PC-3 (cell line): ENCODE measurements around the gene DMKN. TPM values are rescaled to one million over a fixed set of nuclear protein-coding genes. Genes with fewer than 3 reads are reported as not detected.

Source experiments
- ATAC-seq: fragments of 200-7000 bp; cut with Tn5 transposase; 2 replicates; pipeline ENCODE4 v1.9.1; 2020; ENCODE audit warnings: mild to moderate bottlenecking, moderate library complexity
- BruUV-seq: library from RNA; stranded (reverse); fragments of 400-500 nt; replicated peaks from 2 replicates; lab custom pipeline; 2021; lab: Mats Ljungman, UMichigan
- CTCF ChIA-PET: fragments of 300-600 bp; sonication (Branson Sonifier 250); formaldehyde crosslinking; loops from one replicate; lab custom pipeline; 2022; ENCODE audit warnings: antibody characterized with exemption; lab: Charles Lee
- POLR2A ChIA-PET: fragments of 300-600 bp; sonication (Branson Sonifier 250); formaldehyde crosslinking; loops from one replicate; lab custom pipeline; 2022; ENCODE audit warnings: antibody characterized with exemption; ENCODE audit not compliant: unreplicated experiment; lab: Charles Lee
- DNase-seq: peaks from one replicate; pipeline ENCODE4 v3.0.0-alpha.2; 2015
- H2AFZ ChIP-seq: fragments of 300-600 bp; sonication (generic); 2 replicates; pipeline ENCODE4 v1.6.0; 2016; ENCODE audit warnings: antibody characterized with exemption, low read length
- H3F3A ChIP-seq: fragments of 300-600 bp; sonication (generic); one replicate; pipeline ENCODE4 v1.6.0; 2017; ENCODE audit warnings: antibody characterized with exemption, low read length, control low read depth, mild to moderate bottlenecking; ENCODE audit not compliant: unreplicated experiment
- H3K27ac ChIP-seq: fragments of 300-600 bp; sonication (generic); 2 replicates; pipeline ENCODE4 v1.5.1; 2016; ENCODE audit warnings: mild to moderate bottlenecking, low read length
- H3K27me3 ChIP-seq: fragments of 300-600 bp; sonication (generic); 2 replicates; pipeline ENCODE4 v1.6.1; 2016; ENCODE audit warnings: low read length, mixed read lengths
- H3K36me3 ChIP-seq: fragments of 300-600 bp; sonication (generic); 2 replicates; pipeline ENCODE4 v1.6.1; 2016; ENCODE audit warnings: low read depth, mixed run types, low read length, mixed read lengths
- H3K4me1 ChIP-seq: fragments of 300-600 bp; sonication (generic); 2 replicates; pipeline ENCODE4 v1.5.1; 2016; ENCODE audit warnings: low read length; ENCODE audit not compliant: insufficient read depth
- H3K4me2 ChIP-seq: fragments of 300-600 bp; sonication (generic); 2 replicates; pipeline ENCODE4 v1.6.0; 2016; ENCODE audit warnings: low read length
- H3K4me3 ChIP-seq: fragments of 300-600 bp; sonication (generic); 2 replicates; pipeline ENCODE4 v1.5.1; 2016; ENCODE audit warnings: mild to moderate bottlenecking, low read length, mixed read lengths
- H3K79me2 ChIP-seq: fragments of 300-600 bp; sonication (generic); 2 replicates; pipeline ENCODE4 v1.6.1; 2017; ENCODE audit warnings: low read length, mixed read lengths
- H3K9ac ChIP-seq: fragments of 300-600 bp; sonication (generic); 2 replicates; pipeline ENCODE4 v1.6.0; 2016; ENCODE audit warnings: mild to moderate bottlenecking, low read length
- H3K9me2 ChIP-seq: fragments of 300-600 bp; sonication (generic); replicated peaks from 2 replicates; pipeline ENCODE4 v1.6.1; 2016; ENCODE audit warnings: mixed run types, low read length, mixed read lengths
- H3K9me3 ChIP-seq: fragments of 300-600 bp; sonication (generic); 2 replicates; pipeline ENCODE4 v1.6.1; 2016; ENCODE audit warnings: low read length, mixed read lengths
- H4K20me1 ChIP-seq: fragments of 300-600 bp; sonication (generic); 2 replicates; pipeline ENCODE4 v1.6.1; 2016; ENCODE audit warnings: low read length, mixed read lengths
- CTCF ChIP-seq: fragments of 300-600 bp; sonication (generic); conservative IDR thresholded peaks from 2 replicates; pipeline ENCODE4 v1.5.1; 2017; ENCODE audit warnings: antibody characterized with exemption, low read depth, mild to moderate bottlenecking, low read length
- EZH2 ChIP-seq: fragments of 300-600 bp; sonication (generic); IDR thresholded peaks from one replicate; pipeline ENCODE4 v1.6.1; 2017; ENCODE audit warnings: antibody characterized with exemption, mild to moderate bottlenecking, low read length; ENCODE audit not compliant: unreplicated experiment
- EZH2phosphoT487 ChIP-seq: fragments of 300-600 bp; sonication (generic); IDR thresholded peaks from 2 replicates; pipeline ENCODE4 v1.6.1; 2018; ENCODE audit warnings: mild to moderate bottlenecking, antibody characterized with exemption, low read length, borderline replicate concordance
- intact Hi-C: fragments of 100-400 bp; cut with micrococcal nuclease; formaldehyde crosslinking; loops from 2 replicates; pipeline ENCODE4 v1.9.0; 2023
- total RNA-seq: library from RNA; depleted of rRNA; stranded (reverse); fragments of >200 nt; gene quantifications from 2 replicates; pipeline ENCODE4 v1.2.3, GENCODE V29; 2014

DMKN gene
- total RNA-seq, 1 experiment from 2014 or later = 128 TPM

GRCh38 chr19:35500611-35501010 lies 12.8 kb downstream of the DMKN start:
- Histone ChIP-seq H3K9me2 (no peaks in the 10 kb centered on the region), H3K4me2 (no peak overlapping the region), H3K27ac (no peak overlapping the region), H4K20me1 (no peaks in the 10 kb centered on the region), H2AFZ (no peak overlapping the region), H3K4me3 (no peak overlapping the region), H3K9ac (no peak overlapping the region), H3F3A (no peaks in the 10 kb centered on the region), H3K27me3 (no peaks in the 10 kb centered on the region), H3K36me3 (no peaks in the 10 kb centered on the region), H3K4me1 (no peaks in the 10 kb centered on the region), H3K9me3 (no peaks in the 10 kb centered on the region), H3K79me2 (no peaks in the 10 kb centered on the region)
- CTCF ChIA-PET = no interaction called here
- no peak for ATAC-seq
- TF ChIP-seq CTCF (no peak), EZH2 (no peak), EZH2phosphoT487 (no peak)
- intact Hi-C loops = no loop called here
- POLR2A ChIA-PET = no interaction called here
- no peak for DNase-seq
- BruUV-seq = no TSS peak

GRCh38 chr19:35498984-35499527 lies 14.4 kb downstream of the DMKN start:
- Histone ChIP-seq H3K36me3 (no peaks in the 10 kb centered on the region), H3F3A (no peaks in the 10 kb centered on the region), H3K9ac (no peak overlapping the region), H2AFZ (no peak overlapping the region), H3K27me3 (no peaks in the 10 kb centered on the region), H3K9me3 (no peaks in the 10 kb centered on the region), H3K79me2 (no peaks in the 10 kb centered on the region), H3K4me2 (no peak overlapping the region), H3K27ac (no peak overlapping the region), H3K4me1 (no peaks in the 10 kb centered on the region), H3K4me3 (no peak overlapping the region), H4K20me1 (no peaks in the 10 kb centered on the region), H3K9me2 (no peaks in the 10 kb centered on the region)
- no peak for TF ChIP-seq CTCF
- TF ChIP-seq EZH2phosphoT487 = no peak
- no peak for TF ChIP-seq EZH2
- DNase-seq (no peak), ATAC-seq (no peak)
- BruUV-seq = no TSS peak
- ChIA-PET CTCF (no interaction called here), POLR2A (no interaction called here)
- intact Hi-C loops = no loop called here

GRCh38 chr19:35498220-35498619 lies 15.2 kb downstream of the DMKN start:
- H3K9ac ChIP-seq = no peak overlapping the region
- H3F3A ChIP-seq = no peaks in the 10 kb centered on the region
- no peak overlapping the region for H2AFZ ChIP-seq
- BruUV-seq = no TSS peak
- no peaks in the 10 kb centered on the region for H3K79me2 ChIP-seq
- H3K27me3 ChIP-seq = no peaks in the 10 kb centered on the region
- POLR2A ChIA-PET = no interaction called here
- DNase-seq (no peak), ATAC-seq (no peak)
- no peaks in the 10 kb centered on the region for H3K9me3 ChIP-seq
- H3K27ac ChIP-seq = no peak overlapping the region
- no peaks in the 10 kb centered on the region for H4K20me1 ChIP-seq
- no peaks in the 10 kb centered on the region for H3K4me1 ChIP-seq
- TF ChIP-seq CTCF = no peak
- no peak for TF ChIP-seq EZH2phosphoT487
- TF ChIP-seq EZH2 = no peak
- H3K9me2 ChIP-seq = no peaks in the 10 kb centered on the region
- H3K4me3 ChIP-seq = no peak overlapping the region
- no peaks in the 10 kb centered on the region for H3K36me3 ChIP-seq
- intact Hi-C loops = no loop called here
- CTCF ChIA-PET = no interaction called here
- no peak overlapping the region for H3K4me2 ChIP-seq
